Germinal center (tissue), 1 donor: ENCODE measurements around the gene DTNA.

Experiments used
- DNase-seq: peaks from one replicate; pipeline ENCODE4 v3.0.0; 2012; ENCODE audit warnings: mixed read lengths, low spot score

Gene DTNA

GRCh38 chr18:34859496-34859895 lies 149.4 kb downstream of the DTNA start:
- DNase-seq = no peak

- DNase-seq = no peak
Measured at GRCh38 chr18:34862561-34862960, 152.5 kb downstream of the DTNA start.

- no peak for DNase-seq
Measured at GRCh38 chr18:34863702-34864101, 153.6 kb downstream of the DTNA start.

GRCh38 chr18:34864836-34865497 lies 154.9 kb downstream of the DTNA start:
- DNase-seq = no peak

- no peak for DNase-seq
Measured at GRCh38 chr18:34866310-34866709, 156.2 kb downstream of the DTNA start.

- no peak for DNase-seq
Measured at GRCh38 chr18:34866739-34867138, 156.6 kb downstream of the DTNA start.

GRCh38 chr18:34867520-34867919 lies 157.4 kb downstream of the DTNA start:
- DNase-seq = peak; percentile 3

- no peak for DNase-seq
Measured at GRCh38 chr18:34870555-34871310, 160.6 kb downstream of the DTNA start.

- no peak for DNase-seq
Measured at GRCh38 chr18:34871435-34871834, 161.3 kb downstream of the DTNA start.

- DNase-seq = no peak
Measured at GRCh38 chr18:34872066-34872465, 162.0 kb downstream of the DTNA start.

- no peak for DNase-seq
Measured at GRCh38 chr18:34873986-34874580, 164.0 kb downstream of the DTNA start.

- no peak for DNase-seq
Measured at GRCh38 chr18:34875150-34875549, 165.1 kb downstream of the DTNA start.

- DNase-seq = no peak
Measured at GRCh38 chr18:34880403-34880802, 170.3 kb downstream of the DTNA start.

GRCh38 chr18:34880882-34881834 lies 171.1 kb downstream of the DTNA start:
- DNase-seq = no peak

- no peak for DNase-seq
Measured at GRCh38 chr18:34884436-34884835, 174.3 kb downstream of the DTNA start.

- no peak for DNase-seq
Measured at GRCh38 chr18:34886177-34886576, 176.1 kb downstream of the DTNA start.

GRCh38 chr18:34887881-34888580 lies 177.9 kb downstream of the DTNA start:
- DNase-seq = no peak

- DNase-seq = no peak
Measured at GRCh38 chr18:34890486-34891085, 180.5 kb downstream of the DTNA start.

GRCh38 chr18:34892379-34892778 lies 182.3 kb downstream of the DTNA start:
- DNase-seq = no peak

GRCh38 chr18:34893239-34893638 lies 183.1 kb downstream of the DTNA start:
- DNase-seq = no peak

GRCh38 chr18:34901299-34901698 lies 191.2 kb downstream of the DTNA start:
- DNase-seq = no peak
